Dermis blood vessel endothelial cell (primary cell): ENCODE data around the gene CPXM1. TPM values are rescaled to one million over a fixed set of nuclear protein-coding genes. Genes with fewer than 3 reads are reported as not detected.
"Not testable (repeated sequence)": the region's sequence is repeated elsewhere in the genome, so short reads cannot be mapped to it uniquely, and the experiment has no call there.

ENCODE experiments used
- DNase-seq: peaks from one replicate; pipeline ENCODE4 v3.0.0; 2010
- total RNA-seq: library from RNA; depleted of rRNA; stranded (reverse); fragments of >200 nt; gene quantifications from 2 replicates; pipeline ENCODE4 v1.2.3, GENCODE V29; 2014

The CPXM1 gene
- total RNA-seq, 1 donor from 2014 or later: 0.34 TPM

- no peak for DNase-seq
Observed at GRCh38 chr20:2820896-2821869, 20.8 kb upstream of the CPXM1 start.

- no peak for DNase-seq
Observed at GRCh38 chr20:2820084-2820895, 19.9 kb upstream of the CPXM1 start.

GRCh38 chr20:2817891-2818595 lies 17.6 kb upstream of the CPXM1 start:
- no peak for DNase-seq

- DNase-seq: no peak
Observed at GRCh38 chr20:2817341-2817726, 16.9 kb upstream of the CPXM1 start.

GRCh38 chr20:2816583-2817340 lies 16.3 kb upstream of the CPXM1 start:
- DNase-seq: no peak

GRCh38 chr20:2816030-2816582 lies 15.7 kb upstream of the CPXM1 start, which contains the start of gene TMEM239:
TSS of gene TMEM239 (plus strand) at chr20:2816364. CDS start at chr20:2816555, 191 bp downstream.
- DNase-seq: no peak

GRCh38 chr20:2815242-2815900 lies 14.9 kb upstream of the CPXM1 start:
- no peak for DNase-seq

- peak; percentile 79 for DNase-seq
Observed at GRCh38 chr20:2814587-2815051, 14.2 kb upstream of the CPXM1 start, which contains the start of gene C20orf141. TSS of gene C20orf141 (plus strand) at chr20:2814987. CDS start at chr20:2815185, 198 bp downstream.

GRCh38 chr20:2814076-2814475 lies 13.6 kb upstream of the CPXM1 start:
- DNase-seq: no peak

GRCh38 chr20:2812189-2812588 lies 11.8 kb upstream of the CPXM1 start:
- no peak for DNase-seq

- no peak for DNase-seq
Observed at GRCh38 chr20:2809690-2810089, 9.3 kb upstream of the CPXM1 start.

- DNase-seq: not testable (repeated sequence)
Observed at GRCh38 chr20:2807929-2808328, 7.5 kb upstream of the CPXM1 start.

GRCh38 chr20:2807019-2807418 lies 6.6 kb upstream of the CPXM1 start:
- no peak for DNase-seq

- no peak for DNase-seq
Observed at GRCh38 chr20:2806351-2806701, 5.9 kb upstream of the CPXM1 start.

- DNase-seq: no peak
Observed at GRCh38 chr20:2805689-2806350, 5.4 kb upstream of the CPXM1 start.

- no peak for DNase-seq
Observed at GRCh38 chr20:2804852-2805688, 4.6 kb upstream of the CPXM1 start.

- DNase-seq: no peak
Observed at GRCh38 chr20:2804041-2804828, 3.8 kb upstream of the CPXM1 start.

- DNase-seq: no peak
Observed at GRCh38 chr20:2801286-2801728, 880 bp upstream of the CPXM1 start.
